Nephron (organoid): ENCODE data around the gene GNAZ.
A peak's percentile ranks its signal among the peaks of the same experiment; 100 is the strongest.

Experiments
- H3K27ac Mint-ChIP-seq, 3 experiments: 2 replicates each; pipeline ENCODE4 v1.8.0; 2020; ENCODE audit warnings: mixed read lengths in 3 of 3, mild to moderate bottlenecking in 2 of 3, moderate library complexity in 1 of 3
- H3K27me3 Mint-ChIP-seq: 2 replicates; pipeline ENCODE4 v1.8.0; 2021; ENCODE audit warnings: low read depth, mild to moderate bottlenecking, moderate library complexity, mixed read lengths
- H3K36me3 Mint-ChIP-seq: 2 replicates; pipeline ENCODE4 v1.8.0; 2020; ENCODE audit warnings: low read depth, mixed read lengths
- H3K4me1 Mint-ChIP-seq: 2 replicates; pipeline ENCODE4 v1.8.0; 2020; ENCODE audit warnings: mixed read lengths
- H3K4me3 Mint-ChIP-seq, 3 experiments: 2 replicates each; pipeline ENCODE4 v1.8.0; 2020; ENCODE audit warnings: mild to moderate bottlenecking in 3 of 3, mixed read lengths in 3 of 3, moderate library complexity in 2 of 3
- H3K9me3 Mint-ChIP-seq: 2 replicates; pipeline ENCODE4 v1.8.0; 2020; ENCODE audit warnings: mixed read lengths
- CTCF ChIP-seq, 3 experiments: fragments of 200-600 bp; sonication (generic); IDR thresholded peaks; one replicate each; pipeline ENCODE4 v1.5.0; 2021; ENCODE audit warnings: antibody characterized with exemption in 3 of 3; ENCODE audit not compliant: unreplicated experiment in 3 of 3

The GNAZ gene

GRCh38 chr22:23069502-23070357 is 589 bp upstream of the GNAZ start:
- peak overlapping the region in 1 of 3 experiments; percentile 62 for H3K27ac Mint-ChIP-seq
- H3K4me1 Mint-ChIP-seq: peaks cover 17% of the 10 kb centered on the region
- H3K4me3 Mint-ChIP-seq: peak overlapping the region; percentile 87 to 93 (median 89)
- no peaks in the 10 kb centered on the region for H3K36me3 Mint-ChIP-seq
- TF ChIP-seq CTCF (IDR thresholded peaks at IDR 0.05; ENCODE audit: unreplicated experiment in 3 of 3): no peak
- no peaks in the 10 kb centered on the region for H3K9me3 Mint-ChIP-seq
- H3K27me3 Mint-ChIP-seq: peaks cover 64% of the 10 kb centered on the region

GRCh38 chr22:23071230-23072076 is 1.1 kb downstream of the GNAZ start:
- no peak for TF ChIP-seq CTCF (IDR thresholded peaks at IDR 0.05; ENCODE audit: unreplicated experiment in 3 of 3)
- H3K4me3 Mint-ChIP-seq: peak overlapping the region; percentile 81 to 89 (median 86)
- H3K4me1 Mint-ChIP-seq: peaks cover 17% of the 10 kb centered on the region
- no peaks in the 10 kb centered on the region for H3K36me3 Mint-ChIP-seq
- H3K9me3 Mint-ChIP-seq: no peaks in the 10 kb centered on the region
- H3K27ac Mint-ChIP-seq: no peak overlapping the region
- H3K27me3 Mint-ChIP-seq: peaks cover 55% of the 10 kb centered on the region

- Mint-ChIP-seq H3K36me3 (no peaks in the 10 kb centered on the region), H3K9me3 (no peaks in the 10 kb centered on the region), H3K4me3 (peak overlapping the region; percentile 81 to 89 (median 86)), H3K4me1 (peaks cover 17% of the 10 kb centered on the region), H3K27ac (no peak overlapping the region), H3K27me3 (peaks cover 54% of the 10 kb centered on the region)
- TF ChIP-seq CTCF (IDR thresholded peaks at IDR 0.05; ENCODE audit: unreplicated experiment in 3 of 3): no peak
Measured at GRCh38 chr22:23072077-23072910, 2.0 kb downstream of the GNAZ start.

- no peak for TF ChIP-seq CTCF (IDR thresholded peaks at IDR 0.05; ENCODE audit: unreplicated experiment in 3 of 3)
- H3K36me3 Mint-ChIP-seq: no peaks in the 10 kb centered on the region
Measured at GRCh38 chr22:23072911-23073491, 2.7 kb downstream of the GNAZ start.

GRCh38 chr22:23073526-23074229 is 3.4 kb downstream of the GNAZ start:
- H3K27me3 Mint-ChIP-seq: peaks cover 40% of the 10 kb centered on the region
- H3K4me3 Mint-ChIP-seq: peak overlapping the region in 1 of 3 experiments; percentile 20
- H3K4me1 Mint-ChIP-seq: peaks cover 17% of the 10 kb centered on the region
- TF ChIP-seq CTCF (IDR thresholded peaks at IDR 0.05; ENCODE audit: unreplicated experiment in 3 of 3): no peak
- no peaks in the 10 kb centered on the region for H3K36me3 Mint-ChIP-seq
- H3K9me3 Mint-ChIP-seq: no peaks in the 10 kb centered on the region
- no peak overlapping the region for H3K27ac Mint-ChIP-seq

More at GRCh38 chr22:23072911-23073491, 2.7 kb downstream of the GNAZ start:
- H3K27ac Mint-ChIP-seq: no peak overlapping the region
- H3K27me3 Mint-ChIP-seq: peaks cover 47% of the 10 kb centered on the region
- no peaks in the 10 kb centered on the region for H3K9me3 Mint-ChIP-seq
- no peak overlapping the region for H3K4me3 Mint-ChIP-seq
- peaks cover 17% of the 10 kb centered on the region for H3K4me1 Mint-ChIP-seq
